22Rv1 (cell line): ENCODE results near the gene C19orf67.

Experiments
- ZFX ChIP-seq: fragments of 450-650 bp; IDR thresholded peaks from 2 replicates; pipeline ENCODE4 v1.6.1; 2017; ENCODE audit warnings: antibody characterized with exemption, borderline replicate concordance
- TF ChIP-seq, protein P1 (sequence below): fragments of 450-650 bp; IDR thresholded peaks from 2 replicates; pipeline ENCODE4 v1.5.1; 2017; ENCODE audit warnings: mild to moderate bottlenecking

DNA sequence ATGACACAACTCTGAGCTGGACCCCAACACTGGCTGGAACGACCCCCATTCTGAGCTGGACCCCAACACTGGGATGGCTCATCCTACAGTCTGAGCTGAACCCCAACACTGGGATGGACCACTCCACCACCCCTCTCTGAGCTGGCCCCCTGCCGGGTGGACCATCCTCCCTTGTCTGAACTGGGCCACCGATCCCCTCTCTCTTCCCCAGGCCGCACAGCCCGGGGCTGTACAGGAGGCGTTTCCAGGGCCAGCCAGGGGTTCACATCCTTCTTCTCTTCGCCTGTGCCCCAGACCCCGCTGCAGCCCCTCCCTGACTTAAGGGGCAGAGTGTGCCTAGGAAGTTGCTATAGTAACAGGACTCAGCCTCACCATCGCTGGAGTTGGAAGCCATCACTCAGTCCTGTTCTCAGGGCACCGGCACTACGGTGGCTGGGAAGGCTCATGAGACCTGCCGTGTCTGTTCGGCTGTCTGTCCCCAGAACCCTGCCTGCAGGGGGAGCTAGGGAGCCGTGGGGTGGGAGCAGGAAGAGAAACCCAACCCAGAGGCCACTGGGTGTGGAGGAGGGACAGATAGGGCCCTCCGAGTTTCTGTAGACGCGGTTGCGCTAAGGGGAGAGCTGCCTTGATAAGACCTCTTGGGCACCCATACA, 28.3 kb upstream of the C19orf67 start:
- TF ChIP-seq, protein P1, sequence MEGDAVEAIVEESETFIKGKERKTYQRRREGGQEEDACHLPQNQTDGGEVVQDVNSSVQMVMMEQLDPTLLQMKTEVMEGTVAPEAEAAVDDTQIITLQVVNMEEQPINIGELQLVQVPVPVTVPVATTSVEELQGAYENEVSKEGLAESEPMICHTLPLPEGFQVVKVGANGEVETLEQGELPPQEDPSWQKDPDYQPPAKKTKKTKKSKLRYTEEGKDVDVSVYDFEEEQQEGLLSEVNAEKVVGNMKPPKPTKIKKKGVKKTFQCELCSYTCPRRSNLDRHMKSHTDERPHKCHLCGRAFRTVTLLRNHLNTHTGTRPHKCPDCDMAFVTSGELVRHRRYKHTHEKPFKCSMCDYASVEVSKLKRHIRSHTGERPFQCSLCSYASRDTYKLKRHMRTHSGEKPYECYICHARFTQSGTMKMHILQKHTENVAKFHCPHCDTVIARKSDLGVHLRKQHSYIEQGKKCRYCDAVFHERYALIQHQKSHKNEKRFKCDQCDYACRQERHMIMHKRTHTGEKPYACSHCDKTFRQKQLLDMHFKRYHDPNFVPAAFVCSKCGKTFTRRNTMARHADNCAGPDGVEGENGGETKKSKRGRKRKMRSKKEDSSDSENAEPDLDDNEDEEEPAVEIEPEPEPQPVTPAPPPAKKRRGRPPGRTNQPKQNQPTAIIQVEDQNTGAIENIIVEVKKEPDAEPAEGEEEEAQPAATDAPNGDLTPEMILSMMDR, result peak; percentile 67
- TF ChIP-seq ZFX, result no peak
